Activated naive CD8-positive, alpha-beta T cell treated with anti-CD3 and anti-CD28 coated beads, Interleukin-2, amount 10 ng/mL, durations not matched to agents 7 days and 5 days (primary cell): ENCODE results near the gene SPX. TPM values are rescaled to one million over a fixed set of nuclear protein-coding genes. Genes with fewer than 3 reads are reported as not detected.

ENCODE experiments used
- ATAC-seq: fragments of 150-1000 bp; cut with Tn5 transposase; one replicate; pipeline ENCODE4 v1.10.0; 2021; ENCODE audit warnings: low read depth, moderate library complexity
- POLR2A ChIA-PET: fragments of 350-600 bp; sonication (Branson Sonifier 250); formaldehyde crosslinking; loops from one replicate; lab custom pipeline; 2021; ENCODE audit warnings: antibody characterized with exemption; lab: Charles Lee
- DNase-seq: peaks from one replicate; pipeline ENCODE4 v3.0.0; 2021
- H3K27ac Mint-ChIP-seq: one replicate; pipeline ENCODE4 v1.8.0; 2022; ENCODE audit warnings: mild to moderate bottlenecking, mixed read lengths
- H3K27me3 Mint-ChIP-seq: one replicate; pipeline ENCODE4 v1.8.0; 2022; ENCODE audit warnings: mild to moderate bottlenecking, moderate library complexity, mixed read lengths
- H3K36me3 Mint-ChIP-seq: one replicate; pipeline ENCODE4 v1.8.0; 2021; ENCODE audit warnings: mild to moderate bottlenecking, mixed read lengths
- H3K4me1 Mint-ChIP-seq: one replicate; pipeline ENCODE4 v1.8.0; 2021; ENCODE audit warnings: mixed read lengths
- H3K4me3 Mint-ChIP-seq: one replicate; pipeline ENCODE4 v1.8.0; 2022; ENCODE audit warnings: mild to moderate bottlenecking, moderate library complexity, mixed read lengths
- H3K9me3 Mint-ChIP-seq: one replicate; pipeline ENCODE4 v1.8.0; 2021; ENCODE audit warnings: mixed read lengths
- total RNA-seq, 2 experiments: library from RNA; stranded (reverse); gene quantifications; one replicate each; pipeline ENCODE4 v1.2.3, GENCODE V29; 2021

The SPX gene
- total RNA-seq, 2 experiments from 2014 or later = 0.11 to 0.23 TPM

DNA sequence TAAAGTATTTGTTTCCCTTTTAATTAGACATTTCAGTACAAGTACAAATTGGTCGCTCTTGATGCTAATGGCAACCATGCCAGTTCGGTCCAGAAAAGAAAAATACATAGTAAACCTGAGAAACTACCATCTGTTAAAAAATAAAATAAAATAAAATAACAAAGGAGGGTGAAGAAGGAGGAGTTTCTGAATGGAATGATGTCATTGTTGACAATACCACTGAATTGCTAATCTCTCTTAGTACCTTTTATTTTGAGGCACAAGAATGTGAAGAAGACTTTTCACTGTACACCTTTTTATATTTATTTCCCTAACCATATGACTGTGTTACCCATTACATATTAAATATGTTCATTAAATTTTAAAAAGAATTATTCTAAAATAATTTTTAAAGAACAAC, 19.5 kb downstream of the SPX start:
- POLR2A ChIA-PET = no interaction called here
- Mint-ChIP-seq H3K9me3 (no peaks in the 10 kb centered on the region), H3K27ac (no peak overlapping the region), H3K36me3 (no peaks in the 10 kb centered on the region), H3K27me3 (peaks cover 8% of the 10 kb centered on the region), H3K4me3 (no peak overlapping the region), H3K4me1 (no peaks in the 10 kb centered on the region)
- DNase-seq (no peak), ATAC-seq (no peak)

DNA sequence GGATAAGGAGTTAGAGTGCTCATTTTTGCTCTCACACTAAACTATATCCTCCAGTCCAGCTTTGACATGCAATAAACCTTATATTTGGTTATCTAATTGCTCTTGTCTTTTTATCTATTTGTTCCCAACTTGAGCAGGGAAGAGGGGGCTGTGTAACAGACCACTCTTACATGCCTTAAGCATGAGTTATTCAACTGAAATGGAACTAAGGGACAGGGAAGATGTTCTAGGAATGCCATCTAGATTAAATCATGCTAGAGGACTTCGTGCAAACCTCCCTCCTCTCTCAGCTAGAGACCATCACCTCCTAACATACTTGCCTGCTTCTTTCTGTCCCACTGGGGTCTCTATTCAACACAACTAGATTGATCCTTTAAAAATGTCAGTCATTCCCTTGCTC, 20.6 kb downstream of the SPX start:
- Mint-ChIP-seq H3K4me1 (no peaks in the 10 kb centered on the region), H3K9me3 (no peaks in the 10 kb centered on the region), H3K36me3 (no peaks in the 10 kb centered on the region), H3K27ac (no peak overlapping the region), H3K27me3 (peaks cover 8% of the 10 kb centered on the region), H3K4me3 (no peak overlapping the region)
- POLR2A ChIA-PET = no interaction called here
- DNase-seq (no peak), ATAC-seq (no peak)

DNA sequence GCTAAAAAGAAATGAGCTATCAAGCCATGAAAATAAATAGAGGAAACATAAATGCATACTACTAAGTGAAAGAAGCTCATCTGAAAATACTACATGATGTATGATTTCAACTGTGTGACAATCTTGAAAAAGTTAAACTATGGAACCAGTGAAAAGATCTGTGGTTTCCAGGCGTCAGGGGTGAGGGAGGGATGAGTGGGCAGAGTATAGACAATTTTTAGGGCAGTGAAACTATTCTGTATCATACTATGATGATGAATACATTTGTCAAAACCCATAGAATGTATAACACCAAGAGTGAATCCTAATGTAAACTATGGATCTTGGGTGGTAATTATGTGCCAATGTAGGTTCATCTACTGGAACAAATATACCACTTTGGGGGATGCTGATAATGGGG, 21.3 kb downstream of the SPX start:
- Mint-ChIP-seq H3K4me1 (no peaks in the 10 kb centered on the region), H3K9me3 (no peaks in the 10 kb centered on the region), H3K27ac (no peak overlapping the region), H3K36me3 (no peaks in the 10 kb centered on the region), H3K27me3 (peaks cover 8% of the 10 kb centered on the region), H3K4me3 (no peak overlapping the region)
- DNase-seq = no peak
- ATAC-seq = no peak
- POLR2A ChIA-PET = no interaction called here

DNA sequence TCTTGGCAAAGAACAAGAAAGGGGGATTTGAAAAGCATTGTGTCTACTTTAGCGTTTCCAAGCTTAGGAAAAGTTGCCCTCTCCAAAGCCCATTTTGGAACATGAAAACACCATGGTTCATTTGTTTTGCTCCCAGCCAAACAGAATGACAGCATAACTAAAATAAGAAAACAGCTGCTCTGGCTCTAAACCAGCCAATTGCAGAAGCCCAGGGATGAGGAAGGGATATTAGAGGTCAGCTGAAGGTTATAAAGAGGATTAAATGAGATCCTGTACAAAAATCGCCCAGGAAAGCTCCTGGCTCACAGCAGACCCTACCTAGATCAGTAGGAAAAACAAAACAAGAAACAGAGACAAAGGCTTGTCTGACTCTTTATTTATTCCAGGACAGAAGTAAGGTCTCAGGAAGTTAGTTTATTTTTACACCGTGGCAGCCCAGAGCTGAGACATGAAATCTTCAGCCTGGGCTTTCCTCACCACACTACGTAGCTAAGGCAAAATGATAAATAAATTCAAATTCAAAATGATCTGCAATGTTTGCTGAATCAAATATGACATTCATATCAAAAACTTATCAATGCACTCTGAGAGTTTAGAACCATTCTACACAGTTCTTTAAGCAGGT, 25.9 kb downstream of the SPX start:
- DNase-seq (no peak), ATAC-seq (no peak)
- POLR2A ChIA-PET = no interaction called here
- Mint-ChIP-seq H3K36me3 (no peaks in the 10 kb centered on the region), H3K4me3 (no peak overlapping the region), H3K27me3 (peaks cover under 1% of the 10 kb centered on the region), H3K9me3 (no peaks in the 10 kb centered on the region), H3K27ac (no peak overlapping the region), H3K4me1 (no peaks in the 10 kb centered on the region)

DNA sequence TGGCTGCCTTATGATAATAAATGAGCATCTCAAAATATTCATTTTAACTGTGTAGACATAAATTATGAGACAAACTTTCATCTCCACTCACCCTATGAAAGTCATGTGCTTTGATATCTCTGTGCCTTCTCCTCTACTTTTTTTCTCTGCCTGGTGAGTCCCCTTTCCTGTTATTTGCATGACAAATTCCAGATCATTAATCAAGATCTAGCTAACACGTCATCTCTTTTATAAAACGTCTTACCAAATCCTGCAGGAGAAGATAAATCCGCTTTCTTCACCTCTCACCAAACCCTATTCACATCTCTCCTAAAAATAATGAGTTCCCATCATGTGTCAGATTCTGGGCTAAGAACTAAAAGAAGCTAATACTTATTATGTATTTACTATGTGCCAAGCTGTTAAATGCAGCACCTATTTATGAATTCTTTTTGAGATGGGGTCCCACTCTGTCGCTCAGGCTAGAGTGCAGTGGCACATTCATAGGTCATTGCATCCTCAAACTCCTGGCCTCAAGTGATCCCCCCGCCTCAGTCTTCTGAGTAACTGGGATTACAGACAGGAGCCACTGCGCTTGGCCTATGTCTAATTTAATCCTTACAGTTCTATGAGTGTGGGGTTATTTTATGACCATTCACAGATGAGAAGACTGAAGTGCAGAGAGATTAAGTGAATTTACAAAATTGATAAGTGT, 26.7 kb downstream of the SPX start:
- no peaks in the 10 kb centered on the region for H3K27me3 Mint-ChIP-seq

DNA sequence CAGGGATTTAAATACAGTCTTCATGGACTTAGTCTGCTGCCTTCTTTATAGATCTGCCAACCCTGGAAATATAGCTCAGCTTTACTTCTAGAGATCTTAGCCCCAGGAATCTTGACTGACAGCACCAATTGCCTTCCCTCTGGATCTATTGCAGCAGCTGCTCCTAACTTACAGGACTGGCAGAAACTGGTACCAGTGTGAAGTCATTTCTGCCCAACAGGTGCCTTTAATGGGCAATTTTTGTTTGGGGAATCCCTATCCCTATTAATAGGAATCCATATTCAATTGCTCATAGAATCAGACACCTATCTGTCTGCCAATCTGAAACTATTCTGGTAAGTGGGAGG, 27.2 kb downstream of the SPX start:
- no peak overlapping the region for H3K27ac Mint-ChIP-seq
- no peak for DNase-seq
- H3K36me3 Mint-ChIP-seq = no peaks in the 10 kb centered on the region
- no peaks in the 10 kb centered on the region for H3K4me1 Mint-ChIP-seq
- no peaks in the 10 kb centered on the region for H3K9me3 Mint-ChIP-seq
- H3K4me3 Mint-ChIP-seq = no peak overlapping the region
- ATAC-seq = no peak
- POLR2A ChIA-PET = no interaction called here
- no peaks in the 10 kb centered on the region for H3K27me3 Mint-ChIP-seq

More for the DNA sequence above, 26.7 kb downstream of the SPX start:
- H3K27ac Mint-ChIP-seq = no peak overlapping the region
- POLR2A ChIA-PET = no interaction called here
- DNase-seq (no peak), ATAC-seq (no peak)
- H3K36me3 Mint-ChIP-seq = no peaks in the 10 kb centered on the region
- H3K4me1 Mint-ChIP-seq = no peaks in the 10 kb centered on the region
- no peak overlapping the region for H3K4me3 Mint-ChIP-seq
- no peaks in the 10 kb centered on the region for H3K9me3 Mint-ChIP-seq

DNA sequence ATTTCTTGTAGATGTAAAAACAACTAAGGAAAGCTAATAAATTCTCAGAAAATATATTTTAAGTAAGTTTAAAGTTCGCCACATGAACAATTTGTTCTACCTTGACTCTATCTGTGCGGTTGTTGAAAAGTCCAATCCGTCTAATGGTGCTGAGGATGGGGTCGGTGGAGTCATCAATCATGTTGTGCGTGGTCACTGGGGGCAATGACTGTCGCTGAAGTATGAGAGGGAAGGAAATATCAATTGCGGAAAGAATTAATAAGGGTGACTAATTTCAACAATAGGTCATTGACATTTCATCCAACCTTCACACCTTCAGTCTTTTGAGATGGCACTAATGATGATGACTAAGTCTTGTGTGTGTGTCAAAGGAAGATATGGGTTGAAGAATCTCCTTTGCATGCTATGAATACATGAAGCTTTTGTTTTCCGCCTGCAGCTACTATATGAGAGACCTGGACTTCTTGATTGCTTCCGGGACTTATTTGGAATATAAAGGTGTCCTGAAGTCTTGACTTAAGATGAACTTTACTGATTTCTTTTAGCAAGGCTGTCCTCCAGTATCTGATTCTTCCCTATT, 32.1 kb downstream of the SPX start:
- Mint-ChIP-seq H3K4me1 (no peaks in the 10 kb centered on the region), H3K27ac (no peak overlapping the region), H3K9me3 (peaks cover 1% of the 10 kb centered on the region), H3K36me3 (no peaks in the 10 kb centered on the region), H3K4me3 (no peak overlapping the region), H3K27me3 (no peaks in the 10 kb centered on the region)
- DNase-seq = no peak
- ATAC-seq = no peak
- POLR2A ChIA-PET = no interaction called here

DNA sequence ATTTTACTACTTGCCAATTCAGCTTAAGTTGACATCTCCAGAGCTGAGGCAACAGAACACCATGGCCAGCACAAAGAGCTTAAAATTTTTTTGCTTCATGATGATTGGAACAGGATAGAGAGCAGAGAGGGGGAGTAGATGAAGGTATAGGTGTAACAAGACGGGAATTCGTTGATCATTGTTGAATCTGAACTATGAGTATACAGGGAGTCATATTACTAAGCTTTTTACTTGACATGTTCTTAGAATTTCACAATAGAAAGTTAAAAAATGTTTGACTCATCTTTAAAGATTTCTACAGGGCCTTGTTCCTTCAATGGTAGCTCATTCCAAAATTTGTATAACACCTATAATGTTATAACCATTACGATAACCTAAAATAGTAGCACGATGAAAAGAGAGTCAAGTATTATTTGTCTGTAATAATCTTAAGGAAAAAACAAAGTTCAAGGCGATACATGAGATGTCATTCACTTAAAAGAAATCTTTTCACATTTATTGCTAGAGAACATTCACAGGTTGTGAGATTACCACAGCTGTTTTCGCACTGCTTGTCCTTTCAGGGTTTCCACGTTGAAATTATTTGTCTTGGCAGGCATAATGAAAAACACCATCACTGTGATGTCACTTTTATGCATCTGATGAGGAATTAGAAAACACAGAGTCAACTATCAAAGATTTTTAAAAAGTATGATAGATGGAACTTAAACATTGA, 33.9 kb downstream of the SPX start:
- Mint-ChIP-seq H3K4me3 (no peak overlapping the region), H3K9me3 (peaks cover 1% of the 10 kb centered on the region), H3K4me1 (no peaks in the 10 kb centered on the region), H3K27ac (no peak overlapping the region), H3K27me3 (no peaks in the 10 kb centered on the region), H3K36me3 (no peaks in the 10 kb centered on the region)
- POLR2A ChIA-PET = no interaction called here
- ATAC-seq (no peak), DNase-seq (no peak)

DNA sequence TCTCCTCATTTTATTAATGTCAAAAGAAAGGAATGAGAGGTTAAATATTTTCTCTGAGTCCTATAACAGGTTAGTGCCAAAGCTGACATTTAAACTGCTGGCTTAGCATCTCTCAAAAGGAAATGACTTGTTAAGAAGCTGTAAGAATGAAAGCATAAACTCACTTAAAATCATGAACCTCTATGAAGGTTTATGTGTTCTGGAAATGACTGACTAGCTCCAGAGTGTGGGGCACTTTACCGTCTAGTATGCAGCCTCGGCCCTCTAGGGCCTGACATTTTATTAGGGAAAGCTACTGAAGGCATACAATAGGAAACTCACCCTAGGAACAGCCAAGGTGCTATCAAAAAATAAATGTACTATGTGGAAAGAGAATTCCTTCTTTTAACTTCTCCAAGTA, 35.1 kb downstream of the SPX start:
- Mint-ChIP-seq H3K27ac (no peak overlapping the region), H3K4me1 (no peaks in the 10 kb centered on the region), H3K36me3 (no peaks in the 10 kb centered on the region), H3K9me3 (peaks cover 1% of the 10 kb centered on the region), H3K27me3 (no peaks in the 10 kb centered on the region), H3K4me3 (no peak overlapping the region)
- ATAC-seq (no peak), DNase-seq (no peak)
- POLR2A ChIA-PET = no interaction called here

DNA sequence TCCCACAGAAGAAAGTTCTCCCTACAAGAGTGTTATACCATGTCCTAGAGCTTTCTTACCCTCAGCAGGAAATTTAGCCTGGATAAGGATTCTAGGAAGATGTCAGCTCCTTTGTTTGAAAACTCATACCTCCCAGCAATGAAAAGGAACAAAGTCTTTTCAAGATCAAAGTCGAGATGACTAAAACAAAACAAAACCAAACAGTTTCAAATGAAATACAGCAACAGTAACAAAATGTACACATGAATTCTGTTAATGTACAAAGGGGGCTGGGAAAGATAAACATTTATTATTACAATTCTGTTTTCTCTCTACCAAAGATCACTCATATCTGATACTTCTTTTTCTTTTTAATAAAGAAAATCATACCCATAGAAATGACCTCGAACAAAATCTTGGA, 36.8 kb downstream of the SPX start:
- Mint-ChIP-seq H3K27me3 (no peaks in the 10 kb centered on the region), H3K4me1 (no peaks in the 10 kb centered on the region), H3K4me3 (no peak overlapping the region), H3K27ac (no peak overlapping the region), H3K9me3 (peaks cover 1% of the 10 kb centered on the region), H3K36me3 (no peaks in the 10 kb centered on the region)
- ATAC-seq = no peak
- POLR2A ChIA-PET = no interaction called here
- DNase-seq = no peak

DNA sequence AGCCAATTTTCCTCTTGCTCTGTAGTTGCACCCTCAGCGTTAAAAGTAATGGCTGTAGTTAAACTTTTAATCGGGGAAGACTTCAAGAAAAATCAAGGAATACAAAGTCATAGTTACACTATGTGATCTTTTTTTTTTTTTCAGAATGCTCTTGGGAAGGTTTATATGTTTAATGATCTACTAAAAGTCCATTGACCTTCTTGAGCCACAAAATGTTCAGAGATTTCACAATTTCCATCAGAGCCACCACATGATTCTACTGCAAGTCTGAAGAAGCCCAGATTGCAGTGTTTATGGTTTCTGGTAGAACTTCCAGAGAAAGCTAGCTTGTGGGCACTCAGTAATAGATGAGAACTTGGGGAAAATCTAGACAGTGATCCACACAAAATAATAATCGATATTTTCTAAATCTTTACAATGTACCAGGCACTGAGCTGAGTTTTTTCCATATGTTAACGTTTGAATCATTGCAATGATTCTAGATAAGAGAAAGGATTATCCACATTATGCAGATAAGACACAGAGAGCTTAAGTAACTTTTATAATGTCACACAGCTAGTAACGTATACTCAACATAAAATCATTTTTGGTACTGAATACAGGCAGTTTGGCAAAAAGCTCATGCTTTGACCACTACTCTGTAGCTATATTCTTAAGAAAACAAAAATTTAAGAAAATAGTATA, 40.3 kb downstream of the SPX start:
- no peak overlapping the region for H3K27ac Mint-ChIP-seq
- H3K4me1 Mint-ChIP-seq = no peaks in the 10 kb centered on the region
- H3K9me3 Mint-ChIP-seq = peaks cover 1% of the 10 kb centered on the region
- peaks cover 2% of the 10 kb centered on the region for H3K27me3 Mint-ChIP-seq
- H3K36me3 Mint-ChIP-seq = no peaks in the 10 kb centered on the region
- ATAC-seq = no peak
- H3K4me3 Mint-ChIP-seq = no peak overlapping the region
- POLR2A ChIA-PET = no interaction called here
- no peak for DNase-seq

DNA sequence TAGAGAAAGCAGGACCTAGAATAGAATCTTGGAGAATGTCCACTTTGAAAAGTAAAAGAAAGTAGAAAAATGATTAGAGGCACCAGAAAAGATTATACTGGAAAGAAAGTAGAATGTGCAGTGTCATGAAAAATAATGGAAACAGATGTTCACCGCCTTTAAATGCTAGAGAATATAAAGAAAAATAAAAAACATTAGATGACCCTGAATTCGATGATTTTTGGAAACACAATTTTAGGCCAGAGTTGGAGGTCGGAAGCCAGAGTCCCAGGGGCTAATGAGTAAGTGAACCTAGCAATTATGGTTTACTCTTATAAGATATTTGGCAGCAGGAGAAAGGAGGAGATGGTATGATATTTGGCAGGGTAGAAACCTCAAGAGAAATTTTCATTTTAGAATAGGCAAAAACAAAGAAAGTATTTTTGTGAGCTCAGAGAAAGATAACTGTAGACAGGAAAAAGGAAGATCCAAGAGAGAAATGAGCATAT, 40.9 kb downstream of the SPX start:
- peaks cover 2% of the 10 kb centered on the region for H3K27me3 Mint-ChIP-seq
- POLR2A ChIA-PET = no interaction called here
- DNase-seq (no peak), ATAC-seq (no peak)
- no peak overlapping the region for H3K27ac Mint-ChIP-seq
- H3K4me3 Mint-ChIP-seq = no peak overlapping the region
- no peaks in the 10 kb centered on the region for H3K36me3 Mint-ChIP-seq
- peaks cover 1% of the 10 kb centered on the region for H3K9me3 Mint-ChIP-seq
- H3K4me1 Mint-ChIP-seq = no peaks in the 10 kb centered on the region

DNA sequence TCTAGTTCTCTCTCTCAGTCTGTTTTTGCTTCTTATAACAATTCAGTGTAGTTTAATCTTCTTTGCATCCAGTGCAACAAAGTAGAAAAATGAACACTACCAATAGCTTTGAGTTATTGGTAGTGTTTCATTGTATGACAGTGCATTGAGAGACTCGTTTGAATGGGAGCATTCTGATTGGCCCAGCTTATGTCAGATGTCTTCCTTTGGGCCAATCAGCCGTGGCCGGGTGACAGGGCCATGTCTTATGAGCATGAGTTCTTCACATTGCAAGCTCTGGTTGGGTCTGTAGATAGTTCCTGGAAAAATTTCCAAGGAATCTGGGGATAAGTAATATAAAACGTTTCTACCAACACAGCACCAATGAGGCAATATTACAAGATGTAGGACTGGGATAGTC, 42.0 kb downstream of the SPX start:
- peaks cover 2% of the 10 kb centered on the region for H3K27me3 Mint-ChIP-seq
- no peaks in the 10 kb centered on the region for H3K9me3 Mint-ChIP-seq
- ATAC-seq = no peak
- DNase-seq = no peak
- no peak overlapping the region for H3K27ac Mint-ChIP-seq
- H3K36me3 Mint-ChIP-seq = no peaks in the 10 kb centered on the region
- POLR2A ChIA-PET = no interaction called here
- no peaks in the 10 kb centered on the region for H3K4me1 Mint-ChIP-seq
- no peak overlapping the region for H3K4me3 Mint-ChIP-seq
